SK-N-SH treated with all-trans-retinoic acid at 6 μM for 48 hours (cell line): ENCODE results near the gene NRXN3.

Experiments
- ATAC-seq: fragments of 200-7000 bp; cut with Tn5 transposase; 3 replicates; pipeline ENCODE4 v1.9.1; 2020; ENCODE audit warnings: mild to moderate bottlenecking, moderate library complexity
- ARNTL ChIP-seq: fragments of 450-650 bp; formaldehyde crosslinking; IDR thresholded peaks from 2 replicates; pipeline ENCODE4 v1.5.0; 2020; ENCODE audit warnings: low read depth, mild to moderate bottlenecking, moderate library complexity, borderline replicate concordance
- BACH2 ChIP-seq: fragments of 250-450 bp; sonication (Bioruptor Pico); IDR thresholded peaks from 2 replicates; pipeline ENCODE4 v1.9.0; 2021; ENCODE audit warnings: mild to moderate bottlenecking, borderline replicate concordance
- CSDC2 ChIP-seq: fragments of 250-450 bp; sonication (Bioruptor Pico); IDR thresholded peaks from 2 replicates; pipeline ENCODE4 v1.5.0; 2020; ENCODE audit warnings: mild to moderate bottlenecking, moderate library complexity
- ESRRG ChIP-seq: fragments of 250-450 bp; sonication (Bioruptor Pico); IDR thresholded peaks from 2 replicates; pipeline ENCODE4 v1.6.1; 2021; ENCODE audit warnings: mild to moderate bottlenecking
- GLIS3 ChIP-seq: fragments of 250-450 bp; sonication (Bioruptor Pico); IDR thresholded peaks from 2 replicates; pipeline ENCODE4 v1.5.0; 2020; ENCODE audit warnings: mild to moderate bottlenecking, moderate library complexity
- ISL1 ChIP-seq: fragments of 250-450 bp; sonication (Bioruptor Pico); IDR thresholded peaks from 2 replicates; pipeline ENCODE4 v2.1.2; 2022; ENCODE audit warnings: mild to moderate bottlenecking, moderate library complexity
- OSR1 ChIP-seq: fragments of 250-450 bp; sonication (Bioruptor Pico); IDR thresholded peaks from 2 replicates; pipeline ENCODE4 v1.8.0; 2022; ENCODE audit warnings: moderate library complexity, mild to moderate bottlenecking, inconsistent platforms
- PPARA ChIP-seq: fragments of 250-450 bp; sonication (Bioruptor Pico); IDR thresholded peaks from 2 replicates; pipeline ENCODE4 v1.5.0; 2020; ENCODE audit warnings: mild to moderate bottlenecking, borderline replicate concordance
- RARB ChIP-seq: fragments of 250-450 bp; sonication (Bioruptor Pico); IDR thresholded peaks from 2 replicates; pipeline ENCODE4 v1.8.0; 2021; ENCODE audit warnings: mild to moderate bottlenecking, moderate library complexity
- SNAI2 ChIP-seq: fragments of 250-450 bp; sonication (Bioruptor Pico); IDR thresholded peaks from 2 replicates; pipeline ENCODE4 v1.5.0; 2020; ENCODE audit warnings: mild to moderate bottlenecking, moderate library complexity
- TCF4 ChIP-seq: fragments of 250-450 bp; sonication (Bioruptor Pico); IDR thresholded peaks from 2 replicates; pipeline ENCODE4 v1.8.0; 2021; ENCODE audit warnings: mild to moderate bottlenecking, moderate library complexity, borderline replicate concordance
- TOX ChIP-seq: fragments of 250-450 bp; sonication (Bioruptor Pico); IDR thresholded peaks from 2 replicates; pipeline ENCODE4 v1.8.0; 2021; ENCODE audit warnings: mild to moderate bottlenecking, moderate library complexity, borderline replicate concordance
- ZC3H10 ChIP-seq: fragments of 250-450 bp; sonication (Bioruptor Pico); IDR thresholded peaks from 2 replicates; pipeline ENCODE4 v1.5.1; 2021; ENCODE audit warnings: mild to moderate bottlenecking, moderate library complexity
- ZFP3 ChIP-seq: fragments of 250-450 bp; sonication (Bioruptor Pico); IDR thresholded peaks from 2 replicates; pipeline ENCODE4 v1.5.0; 2020; ENCODE audit warnings: mild to moderate bottlenecking, moderate library complexity
- ZFP30 ChIP-seq: fragments of 450-650 bp; formaldehyde crosslinking; IDR thresholded peaks from 2 replicates; pipeline ENCODE4 v1.5.0; 2022; ENCODE audit warnings: mild to moderate bottlenecking, moderate library complexity
- ZNF70 ChIP-seq: fragments of 450-650 bp; formaldehyde crosslinking; IDR thresholded peaks from 2 replicates; pipeline ENCODE4 v1.5.0; 2020; ENCODE audit warnings: mild to moderate bottlenecking, moderate library complexity
- ZNF8 ChIP-seq: fragments of 450-650 bp; formaldehyde crosslinking; IDR thresholded peaks from 2 replicates; pipeline ENCODE4 v1.5.0; 2020; ENCODE audit warnings: mild to moderate bottlenecking, moderate library complexity
- TF ChIP-seq, protein P1 (sequence below): fragments of 250-450 bp; sonication (Bioruptor Pico); IDR thresholded peaks from 2 replicates; pipeline ENCODE4 v1.5.1; 2020; ENCODE audit warnings: low read depth, mild to moderate bottlenecking, moderate library complexity
- TF ChIP-seq, protein P2 (sequence below): fragments of 250-450 bp; sonication (Bioruptor Pico); IDR thresholded peaks from 2 replicates; pipeline ENCODE4 v1.5.0; 2020; ENCODE audit warnings: mild to moderate bottlenecking, moderate library complexity
- TF ChIP-seq, protein P3 (sequence below): fragments of 250-450 bp; sonication (Bioruptor Pico); IDR thresholded peaks from 2 replicates; pipeline ENCODE4 v1.8.0; 2021; ENCODE audit warnings: low read depth, mild to moderate bottlenecking, moderate library complexity, borderline replicate concordance
- TF ChIP-seq, protein P4 (sequence below): fragments of 250-450 bp; sonication (Bioruptor Pico); IDR thresholded peaks from 2 replicates; pipeline ENCODE4 v1.8.0; 2020; ENCODE audit warnings: mild to moderate bottlenecking, moderate library complexity, borderline replicate concordance
- TF ChIP-seq, protein P5 (sequence below): fragments of 250-450 bp; sonication (Bioruptor Pico); IDR thresholded peaks from 2 replicates; pipeline ENCODE4 v1.5.1; 2021; ENCODE audit warnings: mild to moderate bottlenecking, moderate library complexity

The NRXN3 gene

DNA sequence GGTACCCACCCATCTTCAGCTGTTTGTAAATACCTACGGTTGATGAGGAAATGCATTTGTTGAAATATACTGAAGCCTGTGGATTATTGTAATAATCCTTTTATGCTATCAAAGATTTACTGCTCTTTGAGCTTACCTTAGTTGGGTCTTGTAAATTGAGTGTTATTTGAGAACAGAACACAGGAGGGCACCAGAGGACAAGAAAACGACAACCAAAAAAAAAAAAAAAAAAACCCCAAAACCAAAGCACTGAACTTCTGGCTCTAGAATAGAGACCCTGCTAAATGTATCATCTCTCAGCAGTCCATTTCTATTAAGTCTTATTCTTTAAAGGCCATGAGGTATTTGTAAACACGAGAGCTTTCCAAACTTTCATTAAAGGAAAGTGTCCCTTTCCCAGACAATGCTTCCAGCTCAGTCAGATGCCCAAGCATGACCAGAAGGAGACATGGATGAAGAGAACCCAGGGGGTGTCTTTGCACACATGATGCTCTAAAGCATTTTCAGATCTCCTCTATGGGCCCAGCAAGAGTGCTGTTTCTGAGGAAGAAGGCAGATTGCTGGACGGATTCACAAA lies 763.9 kb downstream of the NRXN3 start:
- TF ChIP-seq ZFP30 (CRISPR knock-in tag) (no peak), BACH2 (CRISPR knock-in tag) (no peak), ZFP3 (CRISPR knock-in tag) (no peak), PPARA (CRISPR knock-in tag) (no peak), ZNF8 (CRISPR knock-in tag) (no peak), ZNF70 (CRISPR knock-in tag) (no peak), GLIS3 (CRISPR knock-in tag) (no peak), RARB (no peak), ISL1 (CRISPR knock-in tag) (no peak), ARNTL (CRISPR knock-in tag) (no peak), OSR1 (CRISPR knock-in tag) (no peak), ESRRG (CRISPR knock-in tag) (no peak), ZC3H10 (CRISPR knock-in tag) (no peak), TCF4 (CRISPR knock-in tag) (no peak), SNAI2 (CRISPR knock-in tag) (no peak)
- TF ChIP-seq, protein P1, sequence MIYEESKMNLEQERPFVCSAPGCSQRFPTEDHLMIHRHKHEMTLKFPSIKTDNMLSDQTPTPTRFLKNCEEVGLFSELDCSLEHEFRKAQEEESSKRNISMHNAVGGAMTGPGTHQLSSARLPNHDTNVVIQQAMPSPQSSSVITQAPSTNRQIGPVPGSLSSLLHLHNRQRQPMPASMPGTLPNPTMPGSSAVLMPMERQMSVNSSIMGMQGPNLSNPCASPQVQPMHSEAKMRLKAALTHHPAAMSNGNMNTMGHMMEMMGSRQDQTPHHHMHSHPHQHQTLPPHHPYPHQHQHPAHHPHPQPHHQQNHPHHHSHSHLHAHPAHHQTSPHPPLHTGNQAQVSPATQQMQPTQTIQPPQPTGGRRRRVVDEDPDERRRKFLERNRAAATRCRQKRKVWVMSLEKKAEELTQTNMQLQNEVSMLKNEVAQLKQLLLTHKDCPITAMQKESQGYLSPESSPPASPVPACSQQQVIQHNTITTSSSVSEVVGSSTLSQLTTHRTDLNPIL (CRISPR knock-in tag) = no peak
- TF ChIP-seq, protein P2, sequence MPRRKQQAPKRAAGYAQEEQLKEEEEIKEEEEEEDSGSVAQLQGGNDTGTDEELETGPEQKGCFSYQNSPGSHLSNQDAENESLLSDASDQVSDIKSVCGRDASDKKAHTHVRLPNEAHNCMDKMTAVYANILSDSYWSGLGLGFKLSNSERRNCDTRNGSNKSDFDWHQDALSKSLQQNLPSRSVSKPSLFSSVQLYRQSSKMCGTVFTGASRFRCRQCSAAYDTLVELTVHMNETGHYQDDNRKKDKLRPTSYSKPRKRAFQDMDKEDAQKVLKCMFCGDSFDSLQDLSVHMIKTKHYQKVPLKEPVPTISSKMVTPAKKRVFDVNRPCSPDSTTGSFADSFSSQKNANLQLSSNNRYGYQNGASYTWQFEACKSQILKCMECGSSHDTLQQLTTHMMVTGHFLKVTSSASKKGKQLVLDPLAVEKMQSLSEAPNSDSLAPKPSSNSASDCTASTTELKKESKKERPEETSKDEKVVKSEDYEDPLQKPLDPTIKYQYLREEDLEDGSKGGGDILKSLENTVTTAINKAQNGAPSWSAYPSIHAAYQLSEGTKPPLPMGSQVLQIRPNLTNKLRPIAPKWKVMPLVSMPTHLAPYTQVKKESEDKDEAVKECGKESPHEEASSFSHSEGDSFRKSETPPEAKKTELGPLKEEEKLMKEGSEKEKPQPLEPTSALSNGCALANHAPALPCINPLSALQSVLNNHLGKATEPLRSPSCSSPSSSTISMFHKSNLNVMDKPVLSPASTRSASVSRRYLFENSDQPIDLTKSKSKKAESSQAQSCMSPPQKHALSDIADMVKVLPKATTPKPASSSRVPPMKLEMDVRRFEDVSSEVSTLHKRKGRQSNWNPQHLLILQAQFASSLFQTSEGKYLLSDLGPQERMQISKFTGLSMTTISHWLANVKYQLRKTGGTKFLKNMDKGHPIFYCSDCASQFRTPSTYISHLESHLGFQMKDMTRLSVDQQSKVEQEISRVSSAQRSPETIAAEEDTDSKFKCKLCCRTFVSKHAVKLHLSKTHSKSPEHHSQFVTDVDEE (CRISPR knock-in tag) = no peak
- TF ChIP-seq, protein P3, sequence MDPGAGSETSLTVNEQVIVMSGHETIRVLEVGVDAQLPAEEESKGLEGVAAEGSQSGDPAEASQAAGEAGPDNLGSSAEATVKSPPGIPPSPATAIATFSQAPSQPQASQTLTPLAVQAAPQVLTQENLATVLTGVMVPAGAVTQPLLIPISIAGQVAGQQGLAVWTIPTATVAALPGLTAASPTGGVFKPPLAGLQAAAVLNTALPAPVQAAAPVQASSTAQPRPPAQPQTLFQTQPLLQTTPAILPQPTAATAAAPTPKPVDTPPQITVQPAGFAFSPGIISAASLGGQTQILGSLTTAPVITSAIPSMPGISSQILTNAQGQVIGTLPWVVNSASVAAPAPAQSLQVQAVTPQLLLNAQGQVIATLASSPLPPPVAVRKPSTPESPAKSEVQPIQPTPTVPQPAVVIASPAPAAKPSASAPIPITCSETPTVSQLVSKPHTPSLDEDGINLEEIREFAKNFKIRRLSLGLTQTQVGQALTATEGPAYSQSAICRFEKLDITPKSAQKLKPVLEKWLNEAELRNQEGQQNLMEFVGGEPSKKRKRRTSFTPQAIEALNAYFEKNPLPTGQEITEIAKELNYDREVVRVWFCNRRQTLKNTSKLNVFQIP (CRISPR knock-in tag) = no peak
- TF ChIP-seq, protein P4, sequence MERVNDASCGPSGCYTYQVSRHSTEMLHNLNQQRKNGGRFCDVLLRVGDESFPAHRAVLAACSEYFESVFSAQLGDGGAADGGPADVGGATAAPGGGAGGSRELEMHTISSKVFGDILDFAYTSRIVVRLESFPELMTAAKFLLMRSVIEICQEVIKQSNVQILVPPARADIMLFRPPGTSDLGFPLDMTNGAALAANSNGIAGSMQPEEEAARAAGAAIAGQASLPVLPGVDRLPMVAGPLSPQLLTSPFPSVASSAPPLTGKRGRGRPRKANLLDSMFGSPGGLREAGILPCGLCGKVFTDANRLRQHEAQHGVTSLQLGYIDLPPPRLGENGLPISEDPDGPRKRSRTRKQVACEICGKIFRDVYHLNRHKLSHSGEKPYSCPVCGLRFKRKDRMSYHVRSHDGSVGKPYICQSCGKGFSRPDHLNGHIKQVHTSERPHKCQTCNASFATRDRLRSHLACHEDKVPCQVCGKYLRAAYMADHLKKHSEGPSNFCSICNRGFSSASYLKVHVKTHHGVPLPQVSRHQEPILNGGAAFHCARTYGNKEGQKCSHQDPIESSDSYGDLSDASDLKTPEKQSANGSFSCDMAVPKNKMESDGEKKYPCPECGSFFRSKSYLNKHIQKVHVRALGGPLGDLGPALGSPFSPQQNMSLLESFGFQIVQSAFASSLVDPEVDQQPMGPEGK (CRISPR knock-in tag) = no peak
- TF ChIP-seq, protein P5, sequence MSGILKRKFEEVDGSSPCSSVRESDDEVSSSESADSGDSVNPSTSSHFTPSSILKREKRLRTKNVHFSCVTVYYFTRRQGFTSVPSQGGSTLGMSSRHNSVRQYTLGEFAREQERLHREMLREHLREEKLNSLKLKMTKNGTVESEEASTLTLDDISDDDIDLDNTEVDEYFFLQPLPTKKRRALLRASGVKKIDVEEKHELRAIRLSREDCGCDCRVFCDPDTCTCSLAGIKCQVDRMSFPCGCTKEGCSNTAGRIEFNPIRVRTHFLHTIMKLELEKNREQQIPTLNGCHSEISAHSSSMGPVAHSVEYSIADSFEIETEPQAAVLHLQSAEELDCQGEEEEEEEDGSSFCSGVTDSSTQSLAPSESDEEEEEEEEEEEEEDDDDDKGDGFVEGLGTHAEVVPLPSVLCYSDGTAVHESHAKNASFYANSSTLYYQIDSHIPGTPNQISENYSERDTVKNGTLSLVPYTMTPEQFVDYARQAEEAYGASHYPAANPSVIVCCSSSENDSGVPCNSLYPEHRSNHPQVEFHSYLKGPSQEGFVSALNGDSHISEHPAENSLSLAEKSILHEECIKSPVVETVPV = no peak
- peak; percentile 67 for ATAC-seq

DNA sequence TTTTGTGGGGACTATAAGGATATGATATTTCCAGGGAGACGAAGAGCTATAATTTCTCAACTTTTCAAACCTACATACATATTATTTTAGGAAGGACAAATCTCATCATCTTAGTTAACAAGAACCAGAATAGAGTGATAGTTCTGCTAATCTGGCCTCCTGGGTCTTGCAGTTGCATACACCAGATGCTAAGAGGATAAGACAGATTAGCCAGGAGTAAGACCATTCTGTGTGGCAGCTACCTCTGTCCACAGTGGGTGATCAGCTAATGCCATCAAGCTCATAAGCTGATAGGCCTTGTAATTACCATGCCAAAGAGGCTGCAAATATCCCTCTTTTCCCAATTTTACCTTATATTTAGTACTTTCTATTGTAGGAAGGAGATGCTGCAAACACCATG lies 776.8 kb downstream of the NRXN3 start:
- ATAC-seq = no peak
- TF ChIP-seq ISL1 (CRISPR knock-in tag) = no peak
- TF ChIP-seq, protein P4 (CRISPR knock-in tag) = no peak
- TF ChIP-seq RARB = no peak
- TF ChIP-seq TOX (CRISPR knock-in tag) = no peak
- TF ChIP-seq BACH2 (CRISPR knock-in tag) = no peak
- no peak for TF ChIP-seq ZNF8 (CRISPR knock-in tag)
- TF ChIP-seq GLIS3 (CRISPR knock-in tag) = no peak
- TF ChIP-seq, protein P5 = no peak
- no peak for TF ChIP-seq ARNTL (CRISPR knock-in tag)
- TF ChIP-seq ZFP30 (CRISPR knock-in tag) = no peak
- no peak for TF ChIP-seq SNAI2 (CRISPR knock-in tag)
- no peak for TF ChIP-seq ZNF70 (CRISPR knock-in tag)
- TF ChIP-seq CSDC2 (CRISPR knock-in tag) = no peak
- TF ChIP-seq OSR1 (CRISPR knock-in tag) = no peak
- TF ChIP-seq, protein P3 (CRISPR knock-in tag) = no peak
- no peak for TF ChIP-seq ZFP3 (CRISPR knock-in tag)
- TF ChIP-seq PPARA (CRISPR knock-in tag) = no peak
- no peak for TF ChIP-seq TCF4 (CRISPR knock-in tag)
